GM21528 (cell line): ENCODE results near the gene EHBP1.

Source experiments
- ATAC-seq: cut with Tn5 transposase; IDR thresholded peaks from one replicate; pipeline ENCODE4 v1.9.1; 2021; ENCODE audit warnings: mild to moderate bottlenecking, moderate library complexity; ENCODE audit not compliant: unreplicated experiment, low FRiP score

The EHBP1 gene

DNA sequence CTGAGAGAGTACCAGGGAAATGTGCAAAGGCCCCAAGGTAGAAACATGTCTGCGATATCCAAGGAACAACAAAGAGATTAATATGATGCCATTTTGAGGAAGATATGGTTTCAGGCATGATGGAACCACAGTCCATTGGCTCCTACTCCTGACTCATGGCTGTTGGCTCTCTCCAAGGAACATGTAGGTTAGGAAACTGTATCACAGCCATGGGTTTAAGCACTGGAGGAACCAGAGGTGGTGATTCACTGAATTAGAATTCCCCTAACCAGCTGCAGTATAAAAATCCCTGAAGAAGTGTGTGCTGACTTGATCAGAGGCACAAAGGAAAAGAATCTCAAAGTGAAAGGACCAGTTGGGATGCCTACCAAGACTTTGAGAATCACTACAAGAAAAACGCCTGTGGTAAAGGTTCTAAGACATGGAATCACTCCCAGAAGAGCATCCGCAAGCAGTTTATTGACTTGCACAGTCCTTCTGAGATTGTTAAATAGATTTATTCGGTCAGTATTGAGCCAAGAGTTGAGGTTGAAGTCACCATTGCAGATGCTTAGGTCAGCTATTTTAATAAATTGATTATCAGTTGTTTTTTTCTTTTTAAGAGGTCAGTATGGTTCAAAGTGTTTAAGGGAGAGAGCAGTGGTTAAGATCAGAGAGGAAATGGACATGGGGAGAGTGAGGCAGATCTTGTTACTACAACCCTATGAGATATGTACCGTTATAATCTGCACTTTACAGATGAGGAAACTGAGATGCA, 234.4 kb downstream of the EHBP1 start:
- ATAC-seq: no peak

DNA sequence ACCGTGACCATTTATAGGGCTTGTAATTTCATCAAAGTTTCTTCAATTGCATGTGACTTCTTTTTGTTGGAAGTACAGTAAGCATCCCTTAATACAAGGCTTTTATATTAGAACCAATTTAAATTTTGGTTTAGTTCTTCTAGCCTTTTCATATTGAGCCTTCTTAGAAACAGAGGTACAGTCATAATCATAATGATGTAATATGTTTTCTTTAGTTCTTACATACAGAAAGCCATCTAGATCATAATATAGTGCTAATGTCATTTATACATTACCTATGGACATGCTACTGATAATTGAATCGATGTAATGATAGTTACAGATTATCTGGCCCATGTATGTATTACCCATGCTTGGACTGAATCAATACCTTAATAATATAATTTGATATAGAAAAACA, 235.2 kb downstream of the EHBP1 start:
- no peak for ATAC-seq

DNA sequence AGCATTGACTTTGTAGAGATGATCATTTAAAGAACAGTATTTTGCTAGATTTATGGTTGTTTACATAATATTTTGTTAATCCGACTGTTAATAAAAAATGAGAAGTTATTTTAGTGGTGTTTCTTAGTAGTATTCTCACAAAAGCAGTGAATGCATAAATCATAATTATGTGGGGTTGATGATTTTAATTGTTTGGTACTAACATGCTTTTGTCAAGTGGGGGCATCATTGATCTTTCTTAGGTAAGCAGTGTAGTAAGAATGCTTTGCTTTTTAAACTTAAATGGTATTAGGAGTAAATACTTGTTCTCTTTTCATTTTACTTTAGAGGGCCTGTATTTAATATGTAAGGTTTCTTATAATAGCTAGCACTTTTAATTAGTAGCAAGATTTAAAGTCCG, 235.9 kb downstream of the EHBP1 start:
- ATAC-seq: no peak

DNA sequence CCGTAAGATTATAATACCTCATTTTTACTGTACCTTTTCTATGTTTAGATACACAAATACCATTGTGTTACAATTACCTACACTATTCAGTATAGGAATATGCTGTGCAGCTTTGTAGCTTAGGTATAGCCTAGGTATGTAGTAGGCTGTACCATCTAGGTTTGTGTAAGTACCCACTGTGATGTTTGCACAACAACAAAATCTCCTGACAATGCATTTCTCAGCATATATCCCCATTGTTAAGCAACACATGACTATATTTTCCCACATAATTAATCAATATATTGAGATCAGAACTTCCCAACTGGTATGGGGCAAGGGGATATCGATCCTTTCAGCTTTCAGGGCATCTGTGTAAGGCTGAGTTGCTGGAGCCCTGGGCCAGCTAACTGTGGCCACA, 238.8 kb downstream of the EHBP1 start:
- no peak for ATAC-seq

DNA sequence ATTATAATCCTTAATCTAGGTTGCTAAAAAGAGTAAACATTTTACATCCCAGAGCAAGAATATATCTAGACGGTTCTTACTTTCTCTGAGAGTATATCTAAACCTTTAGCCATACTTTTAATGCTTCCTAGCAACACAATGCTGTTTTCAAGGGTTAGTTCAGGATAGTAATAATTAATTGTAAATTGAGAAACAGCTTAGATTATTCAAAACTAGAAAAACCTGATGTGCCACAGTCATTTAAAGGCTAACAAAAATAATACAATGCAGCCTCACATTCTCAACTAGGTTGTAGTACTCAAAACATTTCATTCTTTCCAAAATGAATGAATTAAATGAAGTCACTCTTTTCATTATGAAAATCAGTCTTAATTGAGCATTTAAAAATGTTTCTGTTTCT, 241.9 kb downstream of the EHBP1 start:
- ATAC-seq: no peak

DNA sequence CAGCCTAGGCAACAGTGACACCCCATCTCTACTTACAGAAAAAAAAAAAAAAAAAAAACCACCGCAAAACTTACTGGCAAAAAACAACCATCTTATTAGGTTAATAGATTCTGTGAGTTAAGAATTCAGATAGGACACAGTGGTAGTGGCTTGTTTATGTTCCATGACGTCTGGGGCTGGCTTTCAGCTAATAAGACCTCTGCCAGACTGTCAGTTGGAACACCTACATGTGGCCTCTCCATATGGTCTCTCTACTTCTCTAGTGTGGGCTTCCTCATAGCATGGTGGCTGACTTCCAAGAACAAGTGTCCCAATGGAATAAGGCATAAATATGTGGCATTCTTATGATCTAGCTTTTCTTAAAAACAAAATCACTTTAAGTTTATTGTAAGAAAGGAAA, 251.1 kb downstream of the EHBP1 start:
- ATAC-seq: no peak

DNA sequence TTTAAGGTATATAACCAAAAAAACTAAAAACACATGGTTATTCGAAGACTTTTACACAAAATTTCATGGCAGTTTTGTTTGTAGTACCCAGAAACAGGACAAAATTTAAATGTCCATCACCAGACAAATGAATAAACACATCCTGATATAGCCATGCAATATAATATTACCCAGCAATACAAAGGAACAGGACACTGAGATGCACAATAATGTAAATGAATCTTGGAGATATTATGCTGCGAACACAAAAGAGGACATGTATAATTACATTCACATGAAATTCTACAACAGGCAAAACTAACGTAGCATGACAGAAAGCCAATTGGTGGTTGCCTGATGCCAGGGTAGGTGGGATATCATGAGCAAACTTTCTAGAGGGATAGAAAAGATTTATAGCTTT, 252.7 kb downstream of the EHBP1 start:
- no peak for ATAC-seq

DNA sequence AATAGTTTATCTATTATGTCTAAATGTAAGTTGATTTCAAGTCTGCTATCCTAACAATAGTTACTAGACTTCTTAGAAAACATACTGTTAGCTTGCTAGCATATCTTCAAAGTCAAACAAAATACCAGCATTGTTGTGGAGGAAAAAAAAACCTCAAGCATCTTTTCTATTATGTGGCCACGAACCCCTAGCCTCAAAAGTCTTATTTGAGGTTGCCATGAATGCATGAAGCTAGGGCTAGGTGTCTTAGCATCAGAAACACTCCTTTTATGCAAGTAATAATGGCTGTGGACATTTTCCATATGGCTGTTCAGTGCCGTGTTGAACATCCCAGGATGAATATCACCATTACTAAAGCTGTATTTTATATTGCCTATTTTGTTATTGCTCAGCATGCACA, 258.5 kb downstream of the EHBP1 start:
- no peak for ATAC-seq

DNA sequence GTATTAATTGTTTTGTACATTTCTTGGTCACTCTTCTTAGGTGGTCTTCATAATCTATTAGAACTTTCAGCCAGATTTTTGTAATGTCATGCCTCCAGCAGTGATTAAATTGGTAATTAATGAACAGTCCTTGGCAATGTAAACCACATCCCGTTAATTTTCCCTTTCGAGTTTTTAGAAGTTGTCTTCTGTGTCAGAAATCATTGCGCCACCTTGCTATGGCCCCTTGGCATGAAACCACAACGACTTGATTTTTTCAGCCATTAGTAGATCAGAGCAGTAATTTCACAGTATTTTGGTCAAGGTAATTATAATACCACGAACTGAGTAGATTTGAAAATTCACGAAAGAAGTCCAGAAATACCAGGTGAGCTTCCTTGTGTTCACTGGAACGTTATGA, 259.2 kb downstream of the EHBP1 start:
- no peak for ATAC-seq

DNA sequence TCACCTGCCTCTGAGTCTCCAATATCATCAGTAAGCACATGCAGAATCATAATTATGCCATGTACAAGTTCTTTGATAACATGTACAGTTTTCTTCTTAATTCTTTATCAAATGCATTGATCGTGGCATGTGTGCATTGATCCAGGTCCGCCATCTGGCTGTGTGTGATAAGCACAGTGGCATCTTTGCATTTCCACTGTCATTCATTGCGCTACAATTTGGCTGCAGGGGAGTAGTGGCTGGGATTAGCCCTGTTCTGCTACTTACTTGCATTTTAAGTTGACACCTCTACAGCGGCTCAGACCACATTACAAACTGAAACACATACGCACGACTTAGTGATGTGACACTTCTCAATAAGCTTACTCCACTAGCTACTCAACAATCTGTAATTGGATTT, 261.5 kb downstream of the EHBP1 start:
- ATAC-seq: no peak

DNA sequence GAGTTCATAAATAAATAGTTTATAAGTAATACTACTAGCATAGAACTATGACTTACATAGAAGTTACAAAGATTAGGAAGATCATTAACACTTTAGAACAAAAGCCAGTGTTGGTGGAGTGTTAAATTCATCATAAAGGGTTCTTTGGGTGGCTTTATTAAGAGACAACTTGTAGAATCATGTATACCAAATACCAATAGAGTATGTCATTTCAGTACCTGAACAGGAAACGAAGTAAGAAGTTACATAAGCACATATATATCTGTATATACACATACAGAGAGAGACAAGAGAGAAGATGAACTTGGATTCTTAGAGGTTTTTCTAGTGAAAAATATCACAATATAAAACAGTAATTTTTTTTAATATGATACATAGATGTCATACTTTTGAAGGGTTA, 262.7 kb downstream of the EHBP1 start:
- ATAC-seq: no peak

DNA sequence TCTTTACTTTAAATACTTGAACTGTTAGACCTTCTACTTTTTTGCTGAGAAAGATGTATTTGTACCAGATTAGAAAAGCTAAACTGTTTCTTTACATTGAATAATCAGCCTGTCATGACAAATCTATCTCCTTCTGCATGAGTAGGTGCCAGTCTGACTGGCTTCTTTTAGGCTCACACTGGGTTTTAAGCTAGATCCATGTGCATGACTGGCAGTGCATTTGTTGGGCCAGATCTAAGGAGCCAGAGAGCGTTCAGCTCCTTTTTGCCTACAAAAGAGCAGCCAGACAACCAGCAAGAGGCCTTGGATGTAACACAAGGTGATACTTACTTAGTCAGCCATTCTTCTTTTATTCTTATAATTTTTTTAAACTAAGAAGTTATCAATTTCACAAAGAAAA, 263.2 kb downstream of the EHBP1 start:
- ATAC-seq: no peak

DNA sequence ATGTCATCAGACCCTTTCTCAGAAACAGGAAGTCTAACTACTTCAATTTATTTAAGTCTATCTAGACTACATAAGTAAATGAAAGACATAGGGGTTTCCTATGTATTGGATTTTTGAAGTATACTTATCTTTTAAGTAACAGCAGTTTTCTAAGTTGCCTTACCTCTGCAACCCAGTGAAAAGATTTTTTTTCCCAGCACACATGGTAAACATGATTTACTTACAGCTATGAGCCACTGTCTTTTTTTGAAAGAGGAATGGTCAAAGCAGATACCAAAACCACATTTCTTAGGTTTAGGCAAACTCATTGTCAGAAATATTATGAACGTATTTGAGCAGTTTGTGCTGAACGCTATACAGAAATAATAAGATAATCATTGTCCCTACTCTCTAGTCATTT, 266.4 kb downstream of the EHBP1 start:
- no peak for ATAC-seq

DNA sequence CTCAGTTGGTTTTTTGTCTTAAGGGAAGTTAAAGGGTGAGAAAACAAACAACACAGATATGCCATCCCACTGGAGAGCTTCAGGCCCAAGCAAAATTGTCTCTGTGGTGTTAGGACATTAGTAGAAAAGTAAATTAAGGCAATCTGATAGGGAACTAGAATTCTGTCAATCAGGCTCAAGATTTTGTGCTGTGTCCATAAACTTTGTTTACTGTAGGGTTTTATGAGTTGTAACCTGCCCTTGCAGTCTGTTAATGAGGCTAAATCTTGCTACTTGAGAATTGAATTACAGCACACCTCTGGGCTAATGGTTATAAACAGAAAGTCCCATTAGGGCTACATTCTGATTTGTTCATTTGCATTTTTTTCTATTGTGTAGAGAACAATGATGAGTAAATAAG, 267.1 kb downstream of the EHBP1 start:
- ATAC-seq: no peak

DNA sequence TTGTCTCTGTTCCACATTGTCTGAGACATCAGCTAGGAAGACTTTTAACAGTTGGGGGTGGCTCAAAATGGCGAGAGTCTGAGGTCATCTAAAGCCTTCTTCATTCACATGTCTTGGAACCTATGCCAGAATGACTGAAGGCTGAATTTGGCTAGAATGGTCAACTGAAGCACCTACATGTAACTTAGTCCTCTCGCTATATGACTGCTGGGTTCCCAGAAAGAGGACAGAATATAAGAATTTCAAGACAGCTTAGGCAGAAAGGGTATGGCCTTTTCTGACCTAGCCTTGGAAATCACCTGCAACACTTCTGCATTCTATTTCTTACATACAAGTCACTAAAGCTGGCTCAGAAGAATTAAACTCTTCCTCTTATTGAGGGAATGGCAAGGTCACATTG, 269.5 kb downstream of the EHBP1 start:
- no peak for ATAC-seq

DNA sequence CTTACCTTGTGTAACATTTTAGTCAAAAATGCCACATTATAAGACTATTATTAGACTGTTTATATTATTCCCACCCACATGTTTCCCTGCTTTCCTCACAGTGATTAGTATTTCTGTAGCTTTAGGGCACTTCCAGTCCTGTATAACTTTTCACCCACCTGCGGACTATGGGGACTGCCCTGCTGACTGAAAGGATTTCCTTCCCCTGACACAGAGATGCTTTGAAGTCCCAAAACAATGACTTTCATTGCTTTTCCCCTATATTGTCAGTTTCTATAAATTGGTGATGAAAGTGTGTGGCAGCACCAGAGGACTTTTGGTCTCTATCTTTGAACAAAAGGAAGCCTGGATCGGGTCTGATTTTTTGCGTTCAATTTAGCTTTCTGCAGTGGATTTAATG, 286.1 kb downstream of the EHBP1 start:
- ATAC-seq: no peak

DNA sequence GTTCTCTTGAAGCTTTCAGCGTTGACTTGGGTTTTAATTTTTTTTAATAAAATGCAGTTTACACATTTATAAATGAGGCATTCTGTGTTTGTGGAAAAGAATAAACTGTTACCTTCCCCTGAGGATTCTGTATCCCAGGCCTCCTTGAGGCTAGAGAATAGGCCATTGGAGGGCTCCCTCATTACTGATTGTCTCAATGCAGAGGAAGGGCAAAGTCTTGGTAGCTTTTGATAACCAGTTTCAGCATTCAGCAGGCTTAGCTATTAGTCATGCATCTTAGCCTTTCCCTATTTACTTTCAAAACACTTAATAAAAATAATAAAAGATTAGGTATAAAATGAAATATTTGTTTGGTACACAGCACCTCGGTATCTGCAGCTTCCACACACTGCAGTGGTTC, 287.0 kb downstream of the EHBP1 start:
- no peak for ATAC-seq

DNA sequence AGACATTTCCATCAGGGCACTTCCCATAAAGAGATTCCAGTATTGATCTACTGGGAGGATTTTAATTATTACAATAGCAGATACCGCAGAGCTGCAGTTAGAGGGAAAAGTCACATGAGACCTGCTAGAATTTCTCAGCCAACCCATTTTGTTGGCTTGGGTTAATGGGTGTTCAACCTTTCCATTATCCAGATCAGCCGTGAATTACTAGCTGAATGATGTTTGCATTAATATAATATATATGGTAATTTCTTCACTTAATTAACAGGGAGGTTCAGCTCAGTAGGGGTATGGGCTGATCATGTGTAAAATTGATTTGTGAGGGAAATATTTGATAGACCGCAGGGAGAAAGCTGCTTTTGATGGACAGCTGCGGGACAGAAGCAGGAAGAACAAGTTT, 288.7 kb downstream of the EHBP1 start:
- no peak for ATAC-seq

DNA sequence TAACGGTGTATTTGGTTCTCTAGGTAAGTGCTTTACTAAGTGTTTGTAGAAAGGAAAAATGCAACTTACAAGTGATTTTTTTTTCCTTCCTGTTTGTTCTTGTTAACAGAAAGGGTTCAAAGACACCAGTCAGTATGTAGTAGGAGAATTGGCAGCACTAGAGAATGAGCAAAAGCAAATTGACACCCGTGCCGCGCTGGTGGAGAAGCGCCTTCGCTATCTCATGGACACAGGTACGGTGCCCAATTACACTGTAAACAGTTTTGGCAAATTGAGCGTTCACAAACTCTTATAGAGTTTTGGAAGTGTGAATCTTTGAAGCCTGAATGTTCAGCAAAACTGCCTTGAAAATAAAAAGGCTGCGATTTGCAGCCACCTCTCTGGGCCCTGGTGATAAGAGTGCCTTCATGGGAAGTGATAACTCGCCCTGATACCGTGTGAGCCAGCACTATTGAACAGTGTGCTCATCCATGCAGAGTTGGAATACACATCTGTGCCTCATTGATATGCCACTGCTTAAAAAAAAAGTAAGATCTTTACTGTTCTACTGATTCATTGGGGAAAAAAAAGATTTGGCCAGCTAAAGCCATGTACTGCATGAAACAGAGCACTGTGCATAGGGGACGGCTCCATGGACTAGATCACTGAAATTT, 291.1 kb downstream of the EHBP1 start:
- no peak for ATAC-seq

DNA sequence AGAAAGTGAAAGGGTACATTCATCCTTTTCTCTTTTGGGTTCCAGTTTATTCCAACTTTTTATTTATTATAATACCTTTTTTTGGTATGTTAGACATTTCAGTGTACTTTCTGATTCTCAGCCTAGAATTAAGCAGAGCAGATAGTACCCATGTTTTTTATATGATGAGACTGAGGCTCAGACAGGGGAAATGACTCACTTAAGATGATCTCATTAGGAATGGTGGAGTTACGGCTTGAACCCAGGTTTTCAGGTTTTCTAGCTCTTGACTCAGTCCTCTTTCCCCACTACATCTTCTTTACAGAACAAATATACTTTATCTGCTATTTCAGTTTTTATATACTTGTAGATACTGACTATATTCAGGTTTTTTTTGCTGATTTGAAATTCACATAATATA, 293.4 kb downstream of the EHBP1 start:
- no peak for ATAC-seq

DNA sequence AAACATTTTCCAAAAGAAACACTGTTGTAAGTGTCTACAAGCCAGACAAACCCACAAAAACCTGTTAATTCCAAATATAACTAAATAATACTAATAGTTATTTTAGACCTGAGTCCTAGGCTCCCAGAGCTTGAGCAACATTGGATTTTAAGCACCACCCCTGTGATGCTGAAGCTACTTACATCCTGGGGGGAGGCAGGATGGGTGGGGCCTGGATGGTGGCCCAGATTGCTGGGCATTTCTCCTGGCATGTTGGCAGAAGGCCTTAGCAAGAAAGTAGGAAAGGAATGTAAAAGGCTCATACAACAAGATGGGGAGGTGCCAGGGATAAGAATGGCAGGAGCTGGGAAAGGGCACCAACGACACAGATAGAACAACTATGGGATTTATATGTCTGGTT, 294.4 kb downstream of the EHBP1 start:
- no peak for ATAC-seq

DNA sequence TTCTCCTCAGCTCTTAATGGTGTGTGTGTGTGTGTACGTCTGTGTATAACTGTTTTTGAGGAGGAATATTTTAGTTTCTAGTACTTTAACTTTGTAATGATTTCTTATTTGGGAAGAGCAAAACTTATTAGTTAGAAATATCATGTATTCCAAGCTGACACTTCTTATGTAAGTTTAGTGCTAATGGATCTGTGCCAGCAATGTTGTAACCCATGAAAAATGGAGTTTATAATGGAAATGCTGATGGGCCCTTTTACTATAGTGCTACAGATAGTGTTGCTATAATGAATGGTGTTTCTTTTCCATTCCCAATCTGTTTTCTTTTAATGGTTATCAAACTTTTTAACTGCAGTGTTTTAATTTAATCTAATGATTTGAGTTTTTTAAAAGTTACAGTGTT, 295.3 kb downstream of the EHBP1 start:
- no peak for ATAC-seq

DNA sequence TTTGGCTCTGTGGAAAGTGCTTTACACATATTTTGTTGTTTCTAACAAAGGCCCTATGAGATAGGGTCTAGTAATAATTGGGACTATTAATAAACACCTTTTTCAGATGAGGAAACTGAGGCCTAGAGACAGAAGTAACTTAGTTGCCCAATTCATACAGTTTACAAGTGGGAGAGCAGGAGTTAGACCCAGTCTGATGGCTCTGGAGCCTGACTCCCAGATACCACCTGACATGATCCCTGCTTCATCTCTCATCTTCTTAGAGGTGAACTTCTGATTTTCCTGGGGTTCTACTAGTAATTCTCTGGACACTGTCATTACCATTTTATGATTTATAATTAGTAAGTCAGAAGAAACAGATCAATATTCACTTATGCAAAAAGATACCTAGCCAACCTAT, 296.1 kb downstream of the EHBP1 start:
- ATAC-seq: no peak
